ENCODE results near the gene ASIC2. TPM values are rescaled to one million over a fixed set of nuclear protein-coding genes. Genes with fewer than 3 reads are reported as not detected.

The ASIC2 gene
- total RNA-seq, result not detected
- under 1 TPM in 1 of 3 donors, not detected in 2; 0.01 TPM for polyA plus RNA-seq
- long read RNA-seq, donor 1, result 0 reads
- long read RNA-seq, donor 2, result 0 reads

DNA sequence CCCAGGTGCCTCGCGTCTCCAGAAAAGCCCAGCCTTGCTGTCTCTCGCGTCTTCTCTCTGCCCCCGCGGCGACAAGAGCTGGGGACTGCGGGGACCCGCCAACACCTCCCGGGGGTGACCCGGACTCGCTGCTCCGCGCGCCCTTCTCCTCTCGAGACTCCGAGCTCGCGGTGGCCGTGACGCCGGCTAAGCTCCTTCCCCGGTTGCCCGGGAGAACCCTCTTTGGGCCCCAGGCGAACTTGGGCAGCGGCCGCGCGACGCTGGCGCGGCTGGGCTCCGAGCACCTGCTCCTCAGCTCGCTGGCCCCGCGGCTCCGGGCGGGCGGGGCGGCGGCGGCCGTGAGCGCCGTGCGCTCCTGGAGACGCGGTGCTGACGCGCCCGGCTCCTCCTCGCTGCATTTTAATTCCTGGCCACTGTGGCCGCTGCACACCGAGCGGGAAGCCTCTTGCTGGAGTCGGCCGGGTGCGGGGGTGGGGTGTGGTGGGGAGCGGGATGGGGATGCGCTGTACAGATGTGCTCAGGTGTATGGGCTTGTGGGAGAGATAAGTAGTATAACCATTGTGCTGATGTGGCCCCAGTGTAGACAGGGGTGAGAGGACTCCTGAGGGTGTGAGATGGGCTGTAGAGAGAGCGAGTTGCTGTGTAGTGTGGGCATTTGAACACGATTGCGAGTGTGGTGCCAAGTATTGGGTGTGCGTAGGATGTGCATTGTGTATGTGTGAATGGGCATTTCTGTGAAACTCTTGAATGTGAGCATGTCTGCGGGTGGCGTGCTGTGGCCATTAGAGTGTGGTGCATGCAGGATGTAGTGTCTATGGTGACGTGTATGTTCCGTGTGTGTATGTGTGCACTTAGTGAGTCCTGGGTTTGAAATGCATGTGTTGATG lies at the start of gene ASIC2:
Gene ASIC2 (minus strand): TSS at position 315 of the 887 bp plus-strand sequence.
- peak in 1 of 2 donors; percentile 13 for DNase-seq
- peak in 1 of 4 donors; percentile 38 for ATAC-seq
- Histone ChIP-seq H3K4me1 (peaks cover 3% of the 10 kb centered on the region), H3K27me3 (ENCODE audit: insufficient read depth in 3 of 3, low read length in 2 of 3) (peaks cover 2 to 62% (median 24%) of the 10 kb centered on the region in 3 donors), H3K4me3 (peak within 1 kb of the TSS; percentile 28), H3K27ac (no peak within 1 kb of the TSS), H3K36me3 (ENCODE audit: insufficient read depth in 1 of 2, low read depth in 1 of 2) (no peaks in the 10 kb centered on the region), H3K9me3 (no peaks in the 10 kb centered on the region)
- TF ChIP-seq, protein P1, sequence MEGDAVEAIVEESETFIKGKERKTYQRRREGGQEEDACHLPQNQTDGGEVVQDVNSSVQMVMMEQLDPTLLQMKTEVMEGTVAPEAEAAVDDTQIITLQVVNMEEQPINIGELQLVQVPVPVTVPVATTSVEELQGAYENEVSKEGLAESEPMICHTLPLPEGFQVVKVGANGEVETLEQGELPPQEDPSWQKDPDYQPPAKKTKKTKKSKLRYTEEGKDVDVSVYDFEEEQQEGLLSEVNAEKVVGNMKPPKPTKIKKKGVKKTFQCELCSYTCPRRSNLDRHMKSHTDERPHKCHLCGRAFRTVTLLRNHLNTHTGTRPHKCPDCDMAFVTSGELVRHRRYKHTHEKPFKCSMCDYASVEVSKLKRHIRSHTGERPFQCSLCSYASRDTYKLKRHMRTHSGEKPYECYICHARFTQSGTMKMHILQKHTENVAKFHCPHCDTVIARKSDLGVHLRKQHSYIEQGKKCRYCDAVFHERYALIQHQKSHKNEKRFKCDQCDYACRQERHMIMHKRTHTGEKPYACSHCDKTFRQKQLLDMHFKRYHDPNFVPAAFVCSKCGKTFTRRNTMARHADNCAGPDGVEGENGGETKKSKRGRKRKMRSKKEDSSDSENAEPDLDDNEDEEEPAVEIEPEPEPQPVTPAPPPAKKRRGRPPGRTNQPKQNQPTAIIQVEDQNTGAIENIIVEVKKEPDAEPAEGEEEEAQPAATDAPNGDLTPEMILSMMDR (IDR thresholded peaks at IDR 0.05), result no peak
- 8 to 9% (median 9%) methylated on average over 57 to 68 of the region's 68 CpGs for WGBS, 3 donors
- intact Hi-C loops (cut with DNase I), result no loop called here

DNA sequence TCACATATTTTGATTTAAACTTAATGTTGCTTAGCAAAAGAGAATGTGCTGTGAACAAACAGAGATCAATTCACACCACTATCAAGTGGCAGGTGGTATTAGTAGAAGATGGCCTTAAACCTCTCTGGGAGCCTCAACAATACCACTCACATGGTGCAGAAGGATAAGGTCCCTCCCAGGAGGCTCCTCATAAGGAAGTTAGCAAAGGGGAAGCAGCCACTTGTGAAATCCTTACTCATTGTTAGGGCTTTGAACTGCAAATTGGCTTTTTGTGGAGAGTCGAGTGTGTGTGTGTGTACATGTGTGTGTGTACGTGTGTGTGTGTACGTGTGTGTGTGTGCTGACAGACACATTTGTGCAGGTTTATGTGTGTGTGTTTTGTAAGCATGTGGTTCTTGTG lies 48.9 kb upstream of the ASIC2 start:
- Histone ChIP-seq H3K27ac (no peak overlapping the region), H3K27me3 (ENCODE audit: insufficient read depth in 3 of 3, low read length in 2 of 3) (peaks cover 0 to 13% (median 0%) of the 10 kb centered on the region in 3 donors), H3K4me3 (no peak overlapping the region), H3K36me3 (ENCODE audit: insufficient read depth in 1 of 2, low read depth in 1 of 2) (no peaks in the 10 kb centered on the region), H3K4me1 (no peaks in the 10 kb centered on the region), H3K9me3 (no peaks in the 10 kb centered on the region)
- DNase-seq (no peak), ATAC-seq (no peak)
- TF ChIP-seq, protein P1 (IDR thresholded peaks at IDR 0.05), result no peak
- intact Hi-C loops (cut with DNase I), result no loop called here
- 56 to 63% (median 61%) methylated on average over 3 of the region's 3 CpGs for WGBS, 3 donors

DNA sequence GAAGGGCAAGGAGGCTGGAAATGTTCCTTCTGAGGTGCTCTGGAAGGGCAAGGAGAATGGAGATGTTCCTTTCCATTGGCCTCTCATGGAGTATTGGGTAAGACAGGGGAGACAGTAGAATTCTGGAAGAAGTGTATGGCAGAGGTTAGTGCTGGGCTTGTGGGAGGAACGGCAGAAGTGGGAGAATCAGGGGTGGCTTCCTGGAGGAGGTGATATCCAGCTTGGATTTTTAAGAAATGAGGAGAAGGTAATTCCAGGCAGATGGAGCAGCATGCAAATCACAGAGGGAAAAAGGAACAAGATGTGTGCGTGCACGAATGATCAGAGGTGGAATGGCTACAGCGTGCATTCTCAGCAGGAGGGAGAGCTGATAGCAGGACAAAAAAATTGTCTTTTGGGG lies 45.1 kb upstream of the ASIC2 start:
- intact Hi-C loops (cut with DNase I), result no loop called here
- WGBS, 3 donors, result 63 to 84% (median 72%) methylated on average over 4 of the region's 4 CpGs
- ATAC-seq (no peak), DNase-seq (no peak)
- TF ChIP-seq, protein P1 (IDR thresholded peaks at IDR 0.05), result no peak
- H3K4me3 ChIP-seq, result no peak overlapping the region
- no peaks in the 10 kb centered on the region for H3K36me3 ChIP-seq (ENCODE audit: insufficient read depth in 1 of 2, low read depth in 1 of 2)
- H3K9me3 ChIP-seq, result no peaks in the 10 kb centered on the region
- peaks cover 0 to 5% (median 0%) of the 10 kb centered on the region in 3 donors for H3K27me3 ChIP-seq (ENCODE audit: insufficient read depth in 3 of 3, low read length in 2 of 3)
- no peak overlapping the region for H3K27ac ChIP-seq
- H3K4me1 ChIP-seq, result no peaks in the 10 kb centered on the region

DNA sequence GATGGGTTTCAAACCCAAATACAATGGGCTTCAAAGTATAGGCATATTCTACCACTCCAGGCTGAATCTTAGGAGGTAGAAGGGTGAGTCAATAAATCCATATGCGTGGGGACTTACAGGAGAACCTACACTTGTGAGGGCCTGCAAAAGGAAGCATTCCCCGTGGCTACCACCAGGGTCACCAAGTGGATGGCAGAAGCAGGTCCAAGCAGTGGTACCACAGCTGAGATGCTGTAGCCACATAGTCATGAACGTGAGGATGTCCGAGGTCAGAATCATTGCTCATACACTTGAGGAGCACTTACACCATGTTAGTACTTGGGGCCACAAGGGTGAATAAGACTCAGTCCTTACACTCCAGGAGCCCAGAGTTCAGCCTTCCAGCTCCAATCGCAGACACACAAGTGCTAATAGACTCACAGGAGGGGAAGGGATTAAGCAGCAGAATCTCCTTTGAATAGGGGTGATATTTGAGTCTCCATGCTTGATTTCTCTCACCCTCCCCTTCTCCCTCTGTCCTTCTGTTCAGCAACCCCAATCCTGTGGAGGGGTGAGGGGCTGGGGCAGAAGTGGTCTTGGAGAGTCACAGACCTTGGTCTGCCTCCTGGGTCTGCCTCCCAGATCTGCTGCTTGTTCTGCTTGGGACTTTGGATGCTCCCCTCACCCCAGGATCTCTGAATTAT lies 42.5 kb upstream of the ASIC2 start:
- Histone ChIP-seq H3K36me3 (ENCODE audit: insufficient read depth in 1 of 2, low read depth in 1 of 2) (no peaks in the 10 kb centered on the region), H3K27me3 (ENCODE audit: insufficient read depth in 3 of 3, low read length in 2 of 3) (peaks cover 0 to 5% (median 2%) of the 10 kb centered on the region in 3 donors), H3K9me3 (no peaks in the 10 kb centered on the region), H3K4me1 (no peaks in the 10 kb centered on the region), H3K4me3 (no peak overlapping the region), H3K27ac (no peak overlapping the region)
- intact Hi-C loops (cut with DNase I), result no loop called here
- ATAC-seq, result no peak
- TF ChIP-seq, protein P1 (IDR thresholded peaks at IDR 0.05), result no peak
- DNase-seq, result no peak
- WGBS, 3 donors, result 52 to 57% (median 56%) methylated on average over 4 to 5 of the region's 5 CpGs
